NCI-H1417 treated with DMSO at 0.1 percent for 48 hours (cell line): ENCODE results near the gene CAVIN3.

Experiments used
- DNase-seq: peaks from one replicate; lab custom pipeline; 2025; lab: John Stamatoyannopoulos, UW

The CAVIN3 gene

GRCh38 chr11:6320411-6321155 lies at the start of gene CAVIN3:
TSS of gene CAVIN3 (minus strand) at chr11:6320501. CDS start at chr11:6320476, 25 bp downstream.
- DNase-seq: no peak

- DNase-seq: no peak
These were observed 45.4 kb upstream of the CAVIN3 start for GRCh38 chr11:6365659-6366058.

GRCh38 chr11:6362873-6363678 lies 42.8 kb upstream of the CAVIN3 start:
- DNase-seq: no peak

DNA sequence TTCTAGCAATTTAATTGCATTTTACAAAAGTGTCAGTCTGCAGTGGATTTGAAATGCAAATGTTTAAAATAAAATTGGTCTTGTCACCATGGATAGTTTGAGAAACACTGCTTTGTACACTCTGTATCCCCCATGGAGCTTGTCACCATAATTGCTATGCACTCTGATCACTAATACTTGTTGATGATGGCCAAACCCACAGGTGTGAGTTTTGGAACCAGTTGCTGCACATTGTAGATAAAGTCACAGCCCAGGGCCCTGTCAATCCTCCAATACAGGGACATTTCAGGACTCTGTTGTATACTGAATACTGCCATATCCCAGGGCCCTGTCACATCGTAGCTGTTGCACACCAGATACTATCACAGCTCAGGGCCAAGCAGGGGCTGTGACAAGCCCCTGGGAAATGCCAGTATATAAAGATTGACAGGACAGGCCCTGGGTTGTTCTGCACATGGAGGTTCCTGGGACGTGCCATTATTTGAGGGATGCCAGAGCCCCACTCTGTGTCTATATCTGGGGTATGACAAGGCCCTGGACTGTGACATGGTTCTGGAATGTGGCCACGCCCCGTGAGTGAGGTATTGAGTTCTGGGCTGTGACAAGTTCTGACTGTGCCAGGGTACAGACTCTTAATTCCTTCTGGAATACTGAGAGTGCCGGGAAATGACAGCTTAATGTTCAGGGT lies 42.0 kb upstream of the CAVIN3 start:
- no peak for DNase-seq

DNA sequence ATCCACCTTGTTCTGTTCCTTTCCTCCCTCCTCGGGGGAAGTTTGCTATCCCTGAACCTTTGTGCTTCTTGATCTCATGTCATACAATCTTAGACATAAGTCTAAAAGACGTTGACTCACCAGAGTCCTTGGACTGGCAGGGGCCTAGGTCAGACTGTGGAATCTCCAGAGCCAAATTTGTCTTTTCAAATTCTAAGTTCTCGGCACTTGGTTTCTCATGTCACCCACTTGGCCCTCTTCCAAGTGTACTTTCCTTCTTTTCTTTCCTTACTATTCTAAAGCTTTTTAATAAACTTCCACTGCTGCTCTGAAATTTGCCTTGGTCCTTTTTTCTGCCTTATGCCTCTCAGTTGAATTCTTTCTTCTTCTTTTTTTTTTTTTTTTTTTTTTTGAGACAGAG lies 39.9 kb upstream of the CAVIN3 start:
- no peak for DNase-seq

- DNase-seq: no peak
These were observed 36.9 kb upstream of the CAVIN3 start for GRCh38 chr11:6357222-6357621.

DNA sequence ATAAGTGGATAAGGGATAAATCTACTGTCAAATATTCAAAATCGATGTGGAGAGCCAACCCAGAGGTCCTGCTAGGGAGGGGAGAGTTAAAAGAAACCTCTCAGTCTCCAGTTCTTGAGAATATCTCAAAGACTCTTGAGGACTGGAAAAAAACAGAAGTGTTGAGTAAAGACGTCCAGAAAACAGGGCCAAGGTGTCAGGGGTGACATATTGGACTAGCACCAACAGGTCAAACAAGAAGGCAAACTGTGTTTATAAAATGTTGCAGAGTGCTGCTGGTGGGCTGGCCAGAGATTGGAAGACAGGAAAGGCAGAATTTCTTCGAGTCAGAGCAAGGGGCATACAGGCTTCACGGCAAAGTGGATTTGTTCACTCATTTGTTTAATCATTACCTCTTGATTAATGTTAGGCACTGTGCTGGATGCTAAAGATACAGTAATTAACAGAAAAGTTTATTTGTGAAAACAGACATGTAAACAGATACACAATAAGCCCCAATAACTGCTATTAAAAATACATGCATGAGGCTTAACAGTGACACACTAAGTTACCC lies 36.3 kb upstream of the CAVIN3 start:
- DNase-seq: no peak

DNA sequence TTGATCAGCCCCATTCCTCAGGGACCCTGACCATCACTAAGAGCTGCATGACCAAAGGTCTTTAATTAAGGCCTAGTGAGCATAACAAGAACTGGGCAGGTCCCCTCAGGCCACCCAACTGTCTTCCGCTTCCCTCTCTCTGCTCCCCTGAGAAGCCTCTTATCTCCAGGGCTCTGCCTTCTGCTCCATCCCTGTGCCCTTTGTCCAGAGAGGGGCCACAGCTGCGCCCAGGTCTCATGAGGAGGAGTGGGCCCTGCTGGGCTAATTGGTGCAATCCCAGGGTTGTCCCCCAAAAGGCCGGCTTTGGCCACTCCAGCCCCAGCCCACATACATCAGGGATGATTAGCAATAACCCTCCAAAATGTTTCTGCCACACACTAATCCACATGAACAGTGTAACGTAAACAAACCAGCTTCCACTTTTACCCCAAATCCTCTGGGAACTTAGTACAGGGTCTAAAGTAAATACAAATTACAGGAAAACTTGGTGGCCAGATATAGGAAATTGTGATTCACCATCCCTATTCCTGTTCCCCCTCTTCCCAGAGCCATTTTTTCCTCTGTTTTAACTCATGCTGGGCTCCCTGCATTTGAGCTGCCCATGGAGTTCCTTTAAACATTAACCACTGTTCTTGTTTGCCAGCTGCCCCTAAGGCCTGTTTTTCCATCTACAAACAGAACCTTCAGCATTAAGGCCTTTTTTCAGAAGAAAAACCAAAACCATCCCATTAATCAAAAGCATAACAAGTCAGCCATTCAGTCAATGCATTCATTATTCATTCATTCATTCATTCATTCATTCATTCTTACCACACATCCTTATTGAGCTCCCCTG lies 34.6 kb upstream of the CAVIN3 start:
- no peak for DNase-seq

GRCh38 chr11:6353367-6353987 lies 33.2 kb upstream of the CAVIN3 start:
- peak; percentile 35 for DNase-seq

GRCh38 chr11:6351782-6352382 lies 31.6 kb upstream of the CAVIN3 start:
- no peak for DNase-seq

DNA sequence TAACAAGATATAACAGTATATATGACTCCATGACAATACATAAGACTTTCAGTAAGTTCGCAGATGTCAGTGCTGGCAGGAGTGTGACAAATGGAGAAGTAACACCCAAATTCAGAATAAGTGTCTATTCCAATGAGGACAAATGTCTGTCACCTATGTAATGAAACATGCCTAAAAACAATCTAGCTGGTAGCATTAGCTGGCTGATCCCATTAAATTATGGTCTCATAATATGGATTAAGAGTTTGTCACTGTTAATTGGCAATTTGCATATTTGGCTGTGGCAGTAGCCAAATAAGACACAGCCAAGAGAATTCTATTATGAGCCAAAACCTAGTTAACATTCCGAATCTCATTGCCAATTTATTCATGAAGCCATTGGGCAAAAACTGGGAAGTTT lies 30.2 kb upstream of the CAVIN3 start:
- DNase-seq: no peak

DNA sequence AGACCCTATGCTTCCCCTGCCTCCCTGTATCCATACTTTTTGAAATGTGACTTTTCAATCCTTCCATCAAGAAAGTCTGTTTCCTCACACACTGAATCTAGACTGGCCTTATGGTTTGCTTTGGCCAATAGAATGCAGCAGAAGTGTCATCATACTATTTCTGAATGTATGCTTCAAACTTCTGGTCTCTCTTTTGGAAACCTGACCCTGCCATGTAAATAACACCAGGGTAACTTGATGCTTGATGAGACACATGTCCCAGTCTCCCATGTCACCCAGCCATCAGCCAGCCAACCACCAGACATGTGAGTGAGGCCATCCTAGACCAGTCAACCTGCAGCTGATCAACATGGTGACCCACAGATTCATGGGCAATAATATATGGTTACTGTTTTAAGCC lies 29.7 kb upstream of the CAVIN3 start:
- no peak for DNase-seq

- DNase-seq: no peak
These were observed 25.1 kb upstream of the CAVIN3 start for GRCh38 chr11:6345366-6345765.

DNA sequence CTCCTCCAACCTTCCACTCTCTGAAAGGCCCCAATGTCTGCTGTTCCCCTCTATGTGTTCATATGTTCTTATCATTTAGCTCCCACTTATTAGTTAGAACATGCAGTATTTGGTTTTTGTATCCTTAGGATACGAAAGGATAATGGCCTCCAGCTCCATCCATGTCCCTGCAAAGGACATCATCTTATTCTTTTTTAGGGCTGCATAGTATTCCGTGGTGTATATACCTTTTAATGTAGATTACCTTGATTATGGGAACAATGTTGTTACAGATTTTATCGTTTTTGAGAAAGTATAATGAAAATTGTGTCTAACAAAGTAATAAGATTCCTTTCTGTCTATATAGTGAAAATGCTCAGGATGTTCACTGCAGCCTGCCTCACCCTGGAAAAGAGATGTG lies 16.0 kb upstream of the CAVIN3 start:
- no peak for DNase-seq

DNA sequence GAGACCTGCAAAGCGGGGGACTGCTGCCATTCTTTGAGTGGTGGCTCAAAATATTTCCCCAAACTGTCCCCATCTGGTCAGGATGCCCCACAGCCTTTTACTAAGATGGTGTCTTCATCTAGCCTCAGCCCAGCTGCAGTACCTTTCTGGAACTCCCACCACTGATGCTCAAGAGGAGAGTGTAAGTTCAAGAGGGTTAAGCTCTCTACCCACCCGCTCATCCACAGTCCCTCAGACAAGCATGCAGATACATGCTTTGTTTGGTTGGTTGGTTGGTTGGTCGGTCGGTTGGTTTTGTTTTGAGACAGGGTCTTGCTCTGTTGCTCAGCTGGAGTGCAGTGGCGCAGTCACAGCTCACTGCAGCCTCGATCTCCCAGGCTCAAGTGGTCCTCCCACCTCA lies 14.5 kb upstream of the CAVIN3 start:
- no peak for DNase-seq

GRCh38 chr11:6333095-6333494 lies 12.8 kb upstream of the CAVIN3 start:
- no peak for DNase-seq

- no peak for DNase-seq
These were observed 11.8 kb upstream of the CAVIN3 start for GRCh38 chr11:6332066-6332465.

DNA sequence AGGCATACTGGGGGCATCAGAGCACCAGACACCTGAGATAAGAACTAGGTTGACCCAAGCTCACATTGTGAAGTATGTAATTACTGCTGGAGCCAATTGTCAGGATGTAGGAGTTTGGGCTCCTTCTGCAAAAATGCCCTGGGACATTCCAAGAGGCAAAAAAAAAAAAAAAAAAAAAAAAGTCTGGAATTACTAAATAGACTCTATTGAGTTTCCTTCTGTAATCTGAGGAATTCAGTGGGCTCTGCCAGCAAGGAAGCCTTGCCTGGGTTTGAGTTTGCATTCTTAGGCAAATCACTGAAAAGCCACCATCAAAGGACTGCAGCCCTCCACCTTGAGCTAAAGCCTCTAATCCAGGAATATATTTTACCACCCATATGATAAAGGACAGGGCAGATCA lies 8.0 kb upstream of the CAVIN3 start:
- no peak for DNase-seq

DNA sequence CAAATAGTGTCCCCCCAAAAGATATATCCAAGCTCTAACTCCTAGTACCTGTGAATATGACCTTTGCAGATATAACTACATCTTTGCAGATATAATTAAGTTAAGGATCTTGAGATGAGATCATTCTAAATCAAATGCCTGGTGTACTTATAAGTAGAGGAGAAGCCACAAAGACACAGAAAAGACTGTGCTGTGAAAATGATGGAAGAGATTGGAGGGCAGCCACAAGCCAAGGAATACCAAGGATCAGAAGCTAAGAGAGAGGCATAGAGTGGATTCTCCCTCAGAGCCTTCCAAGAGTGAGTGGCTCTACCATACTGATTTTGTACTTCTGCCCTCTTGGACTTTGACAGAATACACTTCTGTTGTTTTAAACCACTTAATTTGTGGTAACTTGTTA lies 7.5 kb upstream of the CAVIN3 start:
- DNase-seq: no peak

- DNase-seq: no peak
These were observed 6.7 kb upstream of the CAVIN3 start for GRCh38 chr11:6326985-6327384.

GRCh38 chr11:6326303-6326702 lies 6.0 kb upstream of the CAVIN3 start:
- no peak for DNase-seq
